ENCODE data around the gene SNX33.
A peak's percentile ranks its signal among the peaks of the same experiment; 100 is the strongest.

Gene SNX33

GRCh38 chr15:75661100-75661755, 13.5 kb downstream of the SNX33 start:
- Histone ChIP-seq H3K9ac (peak overlapping the region in 4 of 11 experiments; percentile 25 to 38 (median 30); a peak in 3 of 22 replicates), H3K4me2 (peak overlapping the region in 5 of 11 experiments; percentile 12 to 44 (median 33); a peak in 5 of 22 replicates), H3K27me3 (no peaks in the 10 kb centered on the region), H3K4me1 (peaks cover under 1 to 49% (median 24%) of the 10 kb centered on the region in 10 experiments; a peak in 18 of 20 replicates), H4K20me1 (peaks cover 0 to 44% (median 22%) of the 10 kb centered on the region in 11 experiments; a peak in 17 of 22 replicates), H3K36me3 (peaks cover 0 to 44% (median 30%) of the 10 kb centered on the region in 11 experiments; a peak in 16 of 22 replicates), H3K4me3 (no peak overlapping the region), H3K27ac (peak overlapping the region in 3 of 11 experiments; percentile 2 to 15 (median 12); a peak in 4 of 22 replicates), H3K9me3 (replicated peaks in 1 of 11) (no peaks in the 10 kb centered on the region)
- TF ChIP-seq Cebpa-rat (IDR thresholded peaks at IDR 0.05), result no peak

GRCh38 chr15:75661756-75662140, 14.0 kb downstream of the SNX33 start:
- peaks cover 6 to 54% (median 29%) of the 10 kb centered on the region in 10 experiments for H3K4me1 ChIP-seq
- H4K20me1 ChIP-seq, result peaks cover 0 to 38% (median 19%) of the 10 kb centered on the region in 11 experiments; a peak in 15 of 22 replicates
- no peaks in the 10 kb centered on the region for H3K27me3 ChIP-seq
- peaks cover 0 to 39% (median 26%) of the 10 kb centered on the region in 11 experiments; a peak in 16 of 22 replicates for H3K36me3 ChIP-seq
- H3K9me3 ChIP-seq (replicated peaks in 1 of 11), result no peaks in the 10 kb centered on the region
- no peak overlapping the region; a peak in 3 of 22 replicates for H3K27ac ChIP-seq
- no peak overlapping the region for H3K4me3 ChIP-seq
- no peak overlapping the region for H3K9ac ChIP-seq
- TF ChIP-seq Cebpa-rat (IDR thresholded peaks at IDR 0.05), result no peak
- H3K4me2 ChIP-seq, result no peak overlapping the region; a peak in 2 of 22 replicates

GRCh38 chr15:75662823-75663519, 15.3 kb downstream of the SNX33 start:
- H3K27me3 ChIP-seq, result no peaks in the 10 kb centered on the region
- no peak for TF ChIP-seq Cebpa-rat (IDR thresholded peaks at IDR 0.05)
- no peaks in the 10 kb centered on the region for H3K9me3 ChIP-seq (replicated peaks in 1 of 11)
- H4K20me1 ChIP-seq, result peaks cover 0 to 26% (median 10%) of the 10 kb centered on the region in 11 experiments; a peak in 12 of 22 replicates
- H3K4me2 ChIP-seq, result no peak overlapping the region
- H3K27ac ChIP-seq, result peak overlapping the region in 1 of 11 experiments; percentile 12; a peak in 2 of 22 replicates
- no peak overlapping the region for H3K4me3 ChIP-seq
- no peak overlapping the region for H3K9ac ChIP-seq
- H3K36me3 ChIP-seq, result peaks cover 0 to 27% (median 14%) of the 10 kb centered on the region in 11 experiments; a peak in 13 of 22 replicates
- H3K4me1 ChIP-seq, result peaks cover 9 to 55% (median 35%) of the 10 kb centered on the region in 10 experiments

GRCh38 chr15:75663931-75664421, 16.3 kb downstream of the SNX33 start:
- H3K36me3 ChIP-seq, result peaks cover 0 to 17% (median 6%) of the 10 kb centered on the region in 11 experiments; a peak in 7 of 22 replicates
- peaks cover 9 to 51% (median 32%) of the 10 kb centered on the region in 10 experiments for H3K4me1 ChIP-seq
- H3K4me2 ChIP-seq, result no peak overlapping the region
- H4K20me1 ChIP-seq, result peaks cover 0 to 17% (median 3%) of the 10 kb centered on the region in 11 experiments; a peak in 5 of 22 replicates
- no peak overlapping the region for H3K9ac ChIP-seq
- H3K9me3 ChIP-seq (replicated peaks in 1 of 11), result no peaks in the 10 kb centered on the region
- H3K27me3 ChIP-seq, result no peaks in the 10 kb centered on the region
- H3K27ac ChIP-seq, result peak overlapping the region in 4 of 11 experiments; percentile 14 to 50 (median 22); a peak in 4 of 22 replicates
- H3K4me3 ChIP-seq, result no peak overlapping the region
- TF ChIP-seq Cebpa-rat (IDR thresholded peaks at IDR 0.05), result no peak

- no peak for TF ChIP-seq Cebpa-rat (IDR thresholded peaks at IDR 0.05)
- Histone ChIP-seq H3K27me3 (no peaks in the 10 kb centered on the region), H3K9me3 (replicated peaks in 1 of 11) (no peaks in the 10 kb centered on the region), H4K20me1 (peaks cover 0 to 11% (median 0%) of the 10 kb centered on the region in 11 experiments; a peak in 2 of 22 replicates), H3K4me3 (no peak overlapping the region), H3K4me1 (peaks cover 9 to 45% (median 29%) of the 10 kb centered on the region in 10 experiments), H3K4me2 (peak overlapping the region; percentile 16 to 69 (median 51); a peak in 18 of 22 replicates), H3K36me3 (peaks cover 0 to 4% (median 0%) of the 10 kb centered on the region in 11 experiments; a peak in 1 of 22 replicates), H3K9ac (peak overlapping the region in 2 of 11 experiments; percentile 5 to 24; a peak in 2 of 22 replicates), H3K27ac (peak overlapping the region in 6 of 11 experiments; percentile 16 to 50 (median 25); a peak in 7 of 22 replicates)
Measured at GRCh38 chr15:75666823-75667501, 19.2 kb downstream of the SNX33 start.

GRCh38 chr15:75669191-75669878, 21.6 kb downstream of the SNX33 start:
- Histone ChIP-seq H3K27ac (no peak overlapping the region; a peak in 1 of 22 replicates), H3K4me2 (no peak overlapping the region), H3K4me3 (no peak overlapping the region), H4K20me1 (peaks cover 0 to 11% (median 0%) of the 10 kb centered on the region in 11 experiments; a peak in 3 of 22 replicates), H3K4me1 (peaks cover 31 to 66% (median 52%) of the 10 kb centered on the region in 10 experiments), H3K9me3 (replicated peaks in 1 of 11) (no peaks in the 10 kb centered on the region), H3K9ac (no peak overlapping the region), H3K36me3 (no peaks in the 10 kb centered on the region; a peak in 1 of 22 replicates), H3K27me3 (no peaks in the 10 kb centered on the region)
- TF ChIP-seq Cebpa-rat (IDR thresholded peaks at IDR 0.05), result no peak

GRCh38 chr15:75669879-75670212, 22.1 kb downstream of the SNX33 start:
- H4K20me1 ChIP-seq, result peaks cover 0 to 11% (median 0%) of the 10 kb centered on the region in 11 experiments; a peak in 3 of 22 replicates
- no peak overlapping the region for H3K27ac ChIP-seq
- no peak overlapping the region for H3K9ac ChIP-seq
- no peaks in the 10 kb centered on the region for H3K36me3 ChIP-seq
- H3K4me3 ChIP-seq, result no peak overlapping the region
- H3K4me1 ChIP-seq, result peaks cover 36 to 64% (median 56%) of the 10 kb centered on the region in 10 experiments
- H3K4me2 ChIP-seq, result no peak overlapping the region
- H3K27me3 ChIP-seq, result no peaks in the 10 kb centered on the region
- H3K9me3 ChIP-seq (replicated peaks in 1 of 11), result no peaks in the 10 kb centered on the region
- no peak for TF ChIP-seq Cebpa-rat (IDR thresholded peaks at IDR 0.05)

Data from BLaER1 treated with 17β-estradiol and CSF1 and Interleukin-3, amounts not matched to agents 10 nM and 100 nM (cell line).